HG03039 (cell line): ENCODE results near the gene SPESP1.

Experiments
- ATAC-seq: cut with Tn5 transposase; IDR thresholded peaks from one replicate; pipeline ENCODE4 v1.9.1; 2021; ENCODE audit warnings: mild to moderate bottlenecking, moderate library complexity; ENCODE audit not compliant: unreplicated experiment

SPESP1 gene

DNA sequence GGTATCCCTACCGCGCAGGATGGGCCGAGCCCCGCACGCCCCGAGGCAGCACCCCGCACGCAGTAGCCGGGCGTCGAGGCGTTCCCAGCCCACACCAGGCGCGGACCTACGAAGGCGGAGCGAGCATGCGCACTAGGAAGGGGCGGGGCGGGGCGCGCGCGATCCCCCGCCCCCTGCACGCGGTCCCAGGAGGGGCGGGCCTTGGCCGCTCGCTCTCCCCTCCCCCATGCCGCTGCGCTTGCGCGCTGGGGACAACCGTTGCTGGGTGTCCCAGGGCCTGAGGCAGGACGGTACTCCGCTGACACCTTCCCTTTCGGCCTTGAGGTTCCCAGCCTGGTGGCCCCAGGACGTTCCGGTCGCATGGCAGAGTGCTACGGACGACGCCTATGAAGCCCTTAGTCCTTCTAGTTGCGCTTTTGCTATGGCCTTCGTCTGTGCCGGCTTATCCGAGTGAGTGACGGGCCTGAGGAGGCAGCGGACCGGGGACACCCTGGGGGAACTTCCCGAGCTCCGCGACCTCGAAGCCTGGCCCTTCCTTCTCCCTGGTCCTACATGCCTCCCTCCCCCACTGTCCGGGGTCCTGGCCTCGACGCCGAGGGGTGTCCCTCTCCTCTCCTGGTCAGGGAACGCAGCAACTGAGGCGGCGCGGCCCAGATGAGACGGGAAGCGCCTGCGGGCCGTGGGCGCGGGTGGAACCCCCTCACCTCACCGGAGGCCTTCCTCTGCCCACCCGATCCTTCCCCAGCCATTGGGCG lies at the start of gene SPESP1:
Gene SPESP1, plus strand, starts transcription at position 258 of the 755 bp plus-strand sequence. Its CDS starts 129 bp downstream, at position 387.
- no peak for ATAC-seq

DNA sequence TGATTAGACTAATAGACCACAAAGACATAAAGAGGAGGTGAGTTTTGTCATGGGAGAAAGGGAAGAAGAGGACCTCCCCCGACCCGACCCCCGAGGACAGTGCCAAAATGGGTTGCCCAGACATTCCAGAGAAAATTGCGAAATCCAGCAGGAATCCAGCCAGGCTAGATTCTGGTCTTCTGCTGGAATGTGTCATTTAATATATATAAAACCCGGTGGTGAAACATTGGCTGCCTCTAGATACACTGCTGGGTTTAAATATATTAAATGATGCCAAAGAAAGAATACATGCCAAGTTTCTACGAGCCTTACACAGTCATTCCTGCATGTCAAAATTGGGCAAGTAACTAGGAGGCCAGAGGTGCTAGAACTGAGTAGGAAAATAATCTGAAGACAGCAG lies 45.3 kb upstream of the SPESP1 start:
- no peak for ATAC-seq

DNA sequence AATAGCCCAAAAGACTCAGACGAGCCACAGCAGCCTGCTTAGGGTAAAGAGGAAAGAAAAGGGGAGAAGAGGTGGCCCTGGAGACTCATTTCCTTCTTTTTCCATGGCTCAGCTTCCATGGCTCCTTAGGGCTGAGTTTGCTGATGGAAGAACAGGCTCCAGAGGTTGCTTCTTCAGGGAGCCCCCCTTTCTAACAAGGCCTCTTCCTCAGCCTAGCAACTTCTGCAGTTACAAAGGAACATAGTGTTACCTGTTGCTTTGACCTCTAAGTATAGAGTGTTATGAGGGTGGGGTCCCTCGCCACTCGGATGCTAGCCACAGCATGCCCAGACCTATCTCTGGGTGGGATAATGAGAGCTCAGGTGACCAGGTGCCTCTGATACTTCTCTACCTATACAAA lies 43.2 kb upstream of the SPESP1 start:
- ATAC-seq, result no peak

DNA sequence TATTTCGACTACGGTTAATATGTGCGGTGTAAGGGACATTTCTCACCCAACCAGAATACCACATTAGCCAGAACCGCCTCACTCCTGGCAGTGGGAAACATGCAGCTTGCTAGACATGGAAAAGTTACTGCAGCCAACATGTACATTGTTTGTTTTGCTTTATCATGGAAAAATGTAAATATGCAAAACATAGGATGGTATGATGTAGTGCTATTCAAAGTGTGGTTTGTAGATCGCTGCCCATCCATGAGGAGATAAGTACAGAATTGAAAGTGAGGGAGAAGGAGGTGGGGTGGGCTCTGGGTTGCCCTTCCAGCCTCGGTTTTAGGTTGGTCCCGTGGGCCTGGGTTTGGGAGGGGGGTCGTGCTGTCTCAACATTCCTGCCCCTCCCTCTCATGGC lies 42.5 kb upstream of the SPESP1 start:
- ATAC-seq, result no peak

DNA sequence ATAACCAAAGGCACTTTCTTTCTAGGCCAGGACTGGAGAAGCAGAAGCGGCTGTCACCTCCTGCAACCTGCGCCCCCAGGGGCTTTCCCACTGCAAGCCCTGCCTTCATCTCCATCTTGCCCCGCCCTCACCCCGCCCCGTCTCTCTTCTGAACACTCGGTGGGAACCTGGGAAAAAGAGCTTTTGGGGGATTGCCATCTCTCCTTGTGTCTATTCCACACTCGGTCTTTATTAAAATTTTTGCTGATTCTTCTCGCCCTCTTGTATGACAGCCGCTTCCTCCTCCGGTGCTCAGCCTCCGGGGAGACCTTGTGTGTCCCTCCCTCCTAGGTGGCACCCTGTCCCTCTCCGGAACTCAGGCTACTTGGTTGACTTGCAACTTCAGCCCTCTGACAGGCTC lies 41.9 kb upstream of the SPESP1 start:
- ATAC-seq, result no peak

DNA sequence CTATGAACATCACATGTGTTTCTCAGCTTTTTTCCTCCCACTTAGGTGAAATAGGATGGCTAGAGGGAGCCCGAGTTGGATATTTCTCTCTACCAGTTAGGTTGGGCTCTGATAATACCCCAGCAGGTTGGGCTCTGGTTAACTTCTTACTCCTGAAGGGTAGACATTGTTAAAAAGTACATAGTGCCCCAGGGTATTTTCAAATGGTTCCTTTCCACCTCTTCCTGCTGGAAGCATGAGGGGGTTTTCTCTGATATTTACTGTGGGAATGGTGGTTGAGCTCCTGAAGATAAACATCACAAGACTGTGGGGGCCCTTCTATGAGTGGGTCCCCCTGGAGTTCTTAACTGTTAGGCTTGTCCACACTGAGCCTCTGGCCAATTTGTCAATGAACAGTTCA lies 36.1 kb upstream of the SPESP1 start:
- ATAC-seq, result no peak

DNA sequence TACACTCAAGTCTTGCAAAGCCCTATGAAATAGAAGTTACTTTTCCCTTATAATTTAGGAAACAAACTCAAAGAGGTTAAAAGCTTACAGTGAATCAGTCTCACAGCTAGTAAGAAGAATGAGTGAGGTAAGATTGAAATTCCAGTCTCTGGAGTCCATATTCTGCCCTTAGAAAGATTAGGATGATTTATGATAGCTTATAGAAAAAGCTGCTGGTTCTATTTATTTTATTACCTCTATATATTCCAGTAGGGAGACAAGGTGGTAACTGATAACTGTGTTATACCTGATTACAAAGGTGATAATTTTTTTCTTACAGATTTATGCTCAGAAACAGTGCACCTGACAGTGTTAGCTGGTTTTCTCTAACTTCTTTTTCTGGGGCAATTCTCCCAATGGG lies 34.1 kb upstream of the SPESP1 start:
- ATAC-seq, result no peak

DNA sequence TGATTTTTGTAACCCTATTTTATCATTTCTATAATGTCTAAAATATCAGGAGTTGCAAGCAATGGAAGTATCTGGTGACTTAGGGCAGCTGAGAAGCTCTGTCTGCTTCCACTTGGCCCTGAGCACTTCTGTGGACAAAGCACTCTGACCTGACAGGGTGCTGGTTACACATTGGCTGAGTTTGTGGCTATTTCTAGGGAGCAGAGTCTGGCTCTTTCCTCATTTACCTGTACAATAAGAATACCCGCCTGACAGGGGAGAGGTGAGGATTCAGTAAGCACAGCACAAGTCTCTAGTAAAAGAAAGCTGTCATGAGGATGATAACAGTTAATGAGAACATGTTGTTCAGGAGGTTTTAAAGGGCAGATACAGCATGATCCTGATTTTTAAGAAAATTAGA lies 33.3 kb upstream of the SPESP1 start:
- no peak for ATAC-seq

DNA sequence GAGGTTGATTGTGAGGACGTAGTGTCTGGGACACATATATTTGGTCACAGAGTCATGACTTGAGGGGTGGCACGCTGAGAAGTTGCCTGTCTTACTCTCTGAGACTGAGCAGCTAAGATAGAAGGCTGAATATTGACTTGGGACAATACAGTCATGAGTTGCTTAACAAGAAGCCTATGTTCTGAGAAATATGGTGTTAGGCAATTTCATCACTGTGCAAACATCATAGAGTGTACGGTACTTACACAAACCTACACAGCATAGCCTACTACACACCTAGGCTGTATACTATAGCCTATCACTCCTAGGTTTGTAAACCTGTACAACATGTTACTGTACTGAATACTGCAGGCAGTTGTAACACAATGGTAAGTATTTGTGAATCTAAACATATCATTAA lies 30.3 kb upstream of the SPESP1 start:
- no peak for ATAC-seq

DNA sequence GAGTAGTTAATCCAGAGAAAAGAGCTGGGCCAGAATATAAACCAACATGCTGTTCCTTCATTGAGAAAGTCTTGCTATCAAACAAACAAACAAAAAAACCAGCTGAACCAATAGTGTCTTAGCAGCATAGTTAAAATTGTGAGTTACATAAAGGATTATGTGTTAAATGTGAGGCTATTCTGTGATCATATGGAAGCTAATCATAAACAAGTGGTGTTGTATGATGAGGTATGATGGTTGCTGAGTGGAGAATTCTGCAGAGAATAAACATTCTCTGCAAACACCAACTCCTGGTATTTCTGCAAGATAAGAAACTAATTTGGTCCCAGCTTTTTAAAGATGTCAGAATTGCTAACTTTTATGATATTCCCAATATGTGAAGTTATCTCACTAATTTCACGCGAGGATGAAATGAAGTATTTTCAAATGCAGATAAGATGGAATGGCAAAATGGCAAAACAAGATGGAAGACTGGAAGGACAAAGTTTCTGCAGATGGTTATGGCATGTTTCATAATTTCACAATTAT lies 22.9 kb upstream of the SPESP1 start:
- ATAC-seq, result no peak

DNA sequence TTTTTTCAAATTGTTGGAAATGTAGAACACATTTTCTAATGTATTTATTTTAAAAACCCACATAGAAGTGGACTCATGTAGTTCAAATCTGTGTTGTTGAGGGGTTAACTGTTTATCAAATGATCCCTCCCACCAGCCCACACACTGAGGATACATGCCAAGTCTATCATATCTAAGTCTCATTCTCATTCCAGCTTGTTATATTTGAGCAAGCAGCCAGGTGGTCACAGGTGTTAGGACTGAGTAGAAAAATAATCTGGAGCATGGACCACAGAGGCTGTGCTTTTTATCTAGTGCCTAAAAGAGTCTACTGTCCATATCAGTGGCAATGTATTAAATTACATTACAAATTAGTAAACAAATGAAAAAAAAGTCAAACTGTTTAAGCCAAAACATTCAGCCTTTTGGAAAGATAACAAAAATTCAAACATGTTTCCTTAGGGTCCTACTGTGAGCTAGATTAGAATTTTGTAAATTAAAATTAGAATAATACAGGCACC lies 20.7 kb upstream of the SPESP1 start:
- ATAC-seq, result no peak

DNA sequence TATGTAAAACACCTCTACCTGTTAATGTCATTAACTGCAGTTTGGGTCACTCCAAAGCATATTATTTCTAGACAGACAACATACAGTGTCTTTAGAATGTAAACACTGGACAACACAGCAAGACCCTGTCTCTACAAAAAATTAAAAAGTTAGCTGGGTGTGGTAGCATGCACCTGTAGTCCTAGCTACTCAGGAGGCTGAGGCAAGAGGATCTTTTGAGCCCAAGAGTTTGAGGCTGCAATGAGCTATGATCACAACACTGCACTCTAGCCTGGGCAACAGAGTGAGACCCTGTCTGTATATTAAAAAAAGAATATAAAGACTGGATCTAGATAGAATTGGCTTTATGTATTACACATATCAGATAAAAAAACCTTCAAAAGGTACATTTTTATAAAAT lies 20.0 kb upstream of the SPESP1 start:
- ATAC-seq, result no peak

DNA sequence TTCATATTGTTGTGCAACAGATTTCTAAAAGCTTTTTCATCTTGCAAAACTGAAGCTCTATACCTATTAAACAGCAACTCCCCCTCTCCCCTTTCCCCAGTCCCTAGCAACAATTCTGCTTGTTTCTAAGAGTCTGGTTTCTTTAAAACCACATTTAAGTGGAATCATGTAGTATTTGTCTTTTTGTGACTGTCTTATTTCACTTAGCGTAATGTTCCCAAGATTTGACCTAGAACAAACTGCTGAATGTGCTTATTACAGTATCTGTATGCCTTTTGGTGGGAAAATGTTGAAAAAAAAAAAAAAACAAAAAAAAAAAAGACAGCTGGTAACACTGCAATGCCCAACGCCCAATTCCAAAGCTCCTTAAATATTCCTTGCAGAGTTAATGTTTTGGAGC lies 19.5 kb upstream of the SPESP1 start:
- ATAC-seq, result no peak

DNA sequence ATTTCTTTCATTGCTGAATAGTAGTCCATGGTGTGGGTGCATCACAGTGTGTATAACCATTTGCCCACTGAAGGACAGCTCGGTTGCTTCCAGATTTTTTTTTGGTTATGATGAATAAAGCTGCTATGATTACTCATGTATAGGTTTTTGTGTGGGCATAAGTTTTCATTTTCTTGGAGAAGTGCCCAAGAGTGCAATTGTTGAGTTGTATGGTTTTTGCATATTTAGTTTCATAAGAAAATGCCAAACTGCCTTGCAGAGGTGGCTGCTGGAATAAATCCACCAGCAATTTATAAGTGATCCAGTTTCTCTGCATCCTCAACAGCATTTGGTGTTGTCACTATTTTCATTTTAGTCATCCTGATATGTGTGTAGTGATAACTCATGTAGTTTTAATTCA lies 8.4 kb upstream of the SPESP1 start:
- ATAC-seq, result no peak

DNA sequence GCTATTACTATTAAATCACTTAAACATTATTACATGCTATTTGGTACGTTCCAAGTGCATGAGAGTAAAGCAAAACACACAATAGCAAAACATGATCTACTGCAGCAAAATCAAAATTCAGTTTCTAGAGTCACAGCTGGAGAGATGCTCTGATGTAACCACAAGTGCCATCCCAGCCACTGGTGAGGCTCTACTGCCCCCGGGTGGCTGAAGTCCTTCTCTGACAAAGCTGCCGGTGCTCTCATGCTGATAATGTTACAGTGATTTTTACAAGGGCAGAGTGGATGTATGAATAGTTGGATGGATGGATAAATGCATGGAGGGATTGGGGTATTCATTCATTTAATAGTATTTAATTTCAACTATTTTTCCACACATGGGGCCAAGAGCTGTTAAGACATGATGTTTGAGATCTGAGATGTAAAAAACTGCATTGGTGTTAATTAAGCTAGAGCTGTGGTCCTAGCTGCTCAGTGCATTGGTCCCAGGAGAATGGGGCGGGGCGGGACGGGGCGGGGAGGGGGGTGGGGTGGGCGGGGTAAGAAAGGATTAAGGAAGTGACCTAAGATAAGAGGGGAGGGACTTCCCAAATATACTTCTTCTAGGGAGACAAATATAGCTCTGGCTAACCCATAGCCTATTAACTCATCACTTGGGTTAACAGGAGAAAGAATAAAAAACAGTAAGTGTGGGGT lies 5.3 kb upstream of the SPESP1 start:
- no peak for ATAC-seq

DNA sequence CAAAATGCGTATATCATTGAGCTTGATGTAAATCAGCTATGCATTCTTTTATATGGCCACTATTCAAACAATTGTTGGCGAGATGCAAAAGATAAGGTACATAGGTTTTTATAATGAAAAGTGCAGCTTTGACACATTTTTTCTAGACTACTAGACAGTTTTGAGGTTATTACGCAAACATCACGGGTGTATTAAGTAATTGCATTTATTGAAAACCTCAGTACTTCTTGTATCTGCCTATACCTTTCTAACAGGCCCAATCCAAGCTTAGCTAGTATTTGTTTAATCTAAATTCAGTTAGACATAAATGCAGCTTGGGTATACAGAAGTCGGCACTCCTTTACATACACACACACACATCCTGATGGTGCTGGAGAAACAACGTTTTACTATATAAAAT lies 2.7 kb downstream of the SPESP1 start:
- no peak for ATAC-seq

DNA sequence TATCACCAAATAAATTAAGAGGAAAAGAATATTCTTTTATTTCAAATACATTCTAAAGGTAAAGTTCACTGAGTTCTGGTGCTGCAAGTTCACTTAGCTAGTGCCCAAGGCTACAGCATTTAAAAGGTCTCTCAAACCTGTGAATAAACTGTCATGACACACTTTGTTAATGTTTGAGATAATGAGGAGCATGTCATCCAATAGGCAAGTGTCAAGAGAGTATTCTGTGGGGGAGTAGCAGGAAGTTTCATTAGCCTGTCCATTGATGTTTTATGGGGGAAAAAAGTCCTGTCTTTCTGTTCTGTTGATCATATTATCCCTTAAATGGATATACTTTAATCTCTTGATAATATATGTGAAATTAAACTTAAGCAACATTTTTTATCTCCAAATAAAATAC lies 4.0 kb downstream of the SPESP1 start:
- no peak for ATAC-seq

DNA sequence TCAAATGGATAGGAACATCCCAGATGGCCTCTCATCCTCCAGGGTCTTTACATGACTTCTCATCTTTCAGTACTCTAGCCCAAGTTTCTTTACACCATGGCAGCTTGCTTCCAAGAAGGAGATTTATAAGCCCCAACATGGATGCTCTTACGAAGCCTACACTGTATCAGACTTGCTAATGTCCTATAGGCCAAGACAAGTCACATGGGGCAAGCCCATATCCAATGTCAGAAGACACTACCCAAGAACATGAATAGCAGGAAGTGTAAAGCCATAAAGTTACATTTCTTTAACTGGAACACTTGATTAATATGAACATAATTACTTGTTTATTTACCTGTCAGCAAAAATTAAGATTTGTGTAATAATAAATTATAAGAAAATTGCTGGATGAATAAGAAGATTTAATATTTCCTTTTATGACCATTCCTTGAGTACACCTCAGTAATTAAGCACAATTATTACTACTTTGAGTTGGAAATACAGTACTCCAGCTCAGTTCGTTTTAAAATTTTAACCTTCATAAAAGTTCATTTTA lies 5.1 kb downstream of the SPESP1 start:
- no peak for ATAC-seq

DNA sequence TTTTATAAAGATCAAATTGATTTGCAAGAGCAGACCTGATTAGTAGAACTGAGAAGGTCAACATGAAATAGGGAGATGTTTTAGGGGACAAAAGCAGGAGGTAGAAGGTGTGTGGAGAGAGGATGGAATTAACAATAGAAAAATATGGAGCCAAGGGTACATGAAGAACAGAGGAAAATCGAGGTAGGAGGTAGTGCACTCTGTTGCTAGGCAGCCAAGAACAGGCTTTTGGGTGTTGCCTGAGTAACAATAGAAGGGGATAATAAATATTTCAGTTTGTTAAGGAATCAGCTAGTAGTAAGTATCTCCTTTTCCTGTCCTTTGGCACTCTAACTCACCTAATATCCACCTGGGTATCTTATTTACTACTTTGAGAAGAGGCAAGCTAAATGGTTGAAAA lies 9.2 kb downstream of the SPESP1 start:
- no peak for ATAC-seq

DNA sequence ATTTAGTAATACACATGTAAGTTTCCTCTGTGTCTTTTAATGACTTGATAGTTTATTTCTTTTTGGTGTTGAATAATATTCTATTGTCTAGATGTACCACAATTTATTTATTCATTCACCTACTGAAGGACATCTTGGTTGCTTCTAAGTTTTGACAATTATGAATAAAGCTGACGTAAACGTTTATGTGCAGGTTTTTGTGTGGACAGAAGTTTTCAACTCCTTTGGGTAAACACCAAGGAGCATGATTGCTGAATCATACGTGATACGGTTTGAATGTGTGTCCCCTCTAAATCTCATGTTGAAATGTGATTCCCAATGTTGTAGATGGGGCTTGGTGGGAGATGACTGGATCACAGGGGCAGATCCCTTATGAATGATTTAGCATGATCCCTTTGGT lies 21.5 kb downstream of the SPESP1 start:
- no peak for ATAC-seq

DNA sequence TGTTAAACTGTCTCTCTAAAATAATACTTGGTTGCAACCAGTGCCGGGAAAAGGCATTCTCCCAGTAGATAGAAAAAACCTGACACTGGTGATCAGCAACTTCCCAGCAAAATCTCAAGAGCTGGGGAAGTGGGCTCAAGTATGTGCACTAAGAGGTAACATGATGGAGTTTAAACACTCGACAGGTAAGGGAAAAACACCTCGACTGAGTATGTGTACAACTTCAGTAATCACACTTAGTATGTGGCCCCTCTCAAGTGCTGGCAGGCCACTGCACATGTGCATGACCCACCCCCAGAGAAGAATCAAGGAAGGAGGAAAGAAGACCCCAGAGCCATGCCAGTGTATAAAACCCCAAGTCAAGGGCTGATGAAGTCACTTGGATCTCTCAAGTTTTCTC lies 27.4 kb downstream of the SPESP1 start:
- no peak for ATAC-seq

DNA sequence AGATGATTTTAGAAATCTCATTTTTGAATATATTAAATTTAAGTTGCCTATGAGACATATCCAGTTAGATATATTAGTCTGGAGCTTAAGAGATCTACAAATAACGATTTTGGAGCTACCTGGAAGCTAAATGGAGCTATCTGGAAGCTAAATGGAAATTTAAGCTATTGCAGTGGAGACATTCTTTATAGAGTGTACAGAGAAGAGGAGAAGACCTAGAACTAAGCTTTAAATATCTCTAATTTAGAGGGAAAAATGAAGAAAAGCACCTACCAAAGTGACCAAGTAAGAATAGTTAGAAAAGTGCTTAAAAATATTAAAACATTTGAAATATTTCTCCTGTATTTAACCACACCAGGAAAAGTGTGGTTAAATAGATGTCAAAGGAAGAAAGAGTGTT lies 28.3 kb downstream of the SPESP1 start:
- no peak for ATAC-seq
